Measurements from ENCODE around the gene SSRP1. TPM values are rescaled to one million over a fixed set of nuclear protein-coding genes. Genes with fewer than 3 reads are reported as not detected.

Gene SSRP1
- total and polyA plus RNA-seq, 2 experiments from 2014 or later = 205 to 216 TPM

GRCh38 chr11:57313071-57313787, 22.5 kb downstream of the SSRP1 start:
- no peak overlapping the region; the same call in 2 of the 3 replicates for H3K4me3 Mint-ChIP-seq
- no peaks in the 10 kb centered on the region; the same call in 2 of the 3 replicates for H3K9me3 Mint-ChIP-seq
- peaks cover 16% of the 10 kb centered on the region for H3F3A ChIP-seq (replicated peaks; ENCODE audit: low read depth)
- peaks cover 14% of the 10 kb centered on the region for H4K20me1 ChIP-seq (replicated peaks; ENCODE audit: insufficient read depth)
- H3K9me2 ChIP-seq (ENCODE audit: insufficient read depth) = no peaks in the 10 kb centered on the region
- TF ChIP-seq EZH2phosphoT487 (IDR thresholded peaks at IDR 0.05; ENCODE audit: unreplicated experiment) (no peak), EZH2 (IDR thresholded peaks at IDR 0.05; ENCODE audit: low read depth, unreplicated experiment) (no peak), CREB1 (CRISPR knock-in tag; IDR thresholded peaks at IDR 0.05; ENCODE audit: low read depth) (no peak), POLR2AphosphoS5 (IDR thresholded peaks at IDR 0.05; ENCODE audit: low read depth) (no peak), STAT1 (IDR thresholded peaks at IDR 0.05; ENCODE audit: unreplicated experiment) (no peak), JUNB (IDR thresholded peaks at IDR 0.05; ENCODE audit: unreplicated experiment) (no peak)
- TF ChIP-seq, protein P1, sequence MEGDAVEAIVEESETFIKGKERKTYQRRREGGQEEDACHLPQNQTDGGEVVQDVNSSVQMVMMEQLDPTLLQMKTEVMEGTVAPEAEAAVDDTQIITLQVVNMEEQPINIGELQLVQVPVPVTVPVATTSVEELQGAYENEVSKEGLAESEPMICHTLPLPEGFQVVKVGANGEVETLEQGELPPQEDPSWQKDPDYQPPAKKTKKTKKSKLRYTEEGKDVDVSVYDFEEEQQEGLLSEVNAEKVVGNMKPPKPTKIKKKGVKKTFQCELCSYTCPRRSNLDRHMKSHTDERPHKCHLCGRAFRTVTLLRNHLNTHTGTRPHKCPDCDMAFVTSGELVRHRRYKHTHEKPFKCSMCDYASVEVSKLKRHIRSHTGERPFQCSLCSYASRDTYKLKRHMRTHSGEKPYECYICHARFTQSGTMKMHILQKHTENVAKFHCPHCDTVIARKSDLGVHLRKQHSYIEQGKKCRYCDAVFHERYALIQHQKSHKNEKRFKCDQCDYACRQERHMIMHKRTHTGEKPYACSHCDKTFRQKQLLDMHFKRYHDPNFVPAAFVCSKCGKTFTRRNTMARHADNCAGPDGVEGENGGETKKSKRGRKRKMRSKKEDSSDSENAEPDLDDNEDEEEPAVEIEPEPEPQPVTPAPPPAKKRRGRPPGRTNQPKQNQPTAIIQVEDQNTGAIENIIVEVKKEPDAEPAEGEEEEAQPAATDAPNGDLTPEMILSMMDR (conservative IDR thresholded peaks at IDR 0.05; ENCODE audit: low read depth in 2 of 2) = no peak
- TF ChIP-seq, protein P2, sequence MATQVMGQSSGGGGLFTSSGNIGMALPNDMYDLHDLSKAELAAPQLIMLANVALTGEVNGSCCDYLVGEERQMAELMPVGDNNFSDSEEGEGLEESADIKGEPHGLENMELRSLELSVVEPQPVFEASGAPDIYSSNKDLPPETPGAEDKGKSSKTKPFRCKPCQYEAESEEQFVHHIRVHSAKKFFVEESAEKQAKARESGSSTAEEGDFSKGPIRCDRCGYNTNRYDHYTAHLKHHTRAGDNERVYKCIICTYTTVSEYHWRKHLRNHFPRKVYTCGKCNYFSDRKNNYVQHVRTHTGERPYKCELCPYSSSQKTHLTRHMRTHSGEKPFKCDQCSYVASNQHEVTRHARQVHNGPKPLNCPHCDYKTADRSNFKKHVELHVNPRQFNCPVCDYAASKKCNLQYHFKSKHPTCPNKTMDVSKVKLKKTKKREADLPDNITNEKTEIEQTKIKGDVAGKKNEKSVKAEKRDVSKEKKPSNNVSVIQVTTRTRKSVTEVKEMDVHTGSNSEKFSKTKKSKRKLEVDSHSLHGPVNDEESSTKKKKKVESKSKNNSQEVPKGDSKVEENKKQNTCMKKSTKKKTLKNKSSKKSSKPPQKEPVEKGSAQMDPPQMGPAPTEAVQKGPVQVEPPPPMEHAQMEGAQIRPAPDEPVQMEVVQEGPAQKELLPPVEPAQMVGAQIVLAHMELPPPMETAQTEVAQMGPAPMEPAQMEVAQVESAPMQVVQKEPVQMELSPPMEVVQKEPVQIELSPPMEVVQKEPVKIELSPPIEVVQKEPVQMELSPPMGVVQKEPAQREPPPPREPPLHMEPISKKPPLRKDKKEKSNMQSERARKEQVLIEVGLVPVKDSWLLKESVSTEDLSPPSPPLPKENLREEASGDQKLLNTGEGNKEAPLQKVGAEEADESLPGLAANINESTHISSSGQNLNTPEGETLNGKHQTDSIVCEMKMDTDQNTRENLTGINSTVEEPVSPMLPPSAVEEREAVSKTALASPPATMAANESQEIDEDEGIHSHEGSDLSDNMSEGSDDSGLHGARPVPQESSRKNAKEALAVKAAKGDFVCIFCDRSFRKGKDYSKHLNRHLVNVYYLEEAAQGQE (IDR thresholded peaks at IDR 0.05; ENCODE audit: unreplicated experiment) = no peak
- ATAC-seq (no peak), DNase-seq (ENCODE audit: low spot score) (no peak)
- no peak overlapping the region for H3K4me2 ChIP-seq
- H2AFZ ChIP-seq = no peak overlapping the region
- peaks cover 36% of the 10 kb centered on the region for H3K36me3 ChIP-seq (ENCODE audit: insufficient read depth)
- peaks cover 37% of the 10 kb centered on the region for H3K4me1 Mint-ChIP-seq
- H3K27me3 Mint-ChIP-seq (ENCODE audit: insufficient read depth, low read depth, poor library complexity) = peaks cover 11% of the 10 kb centered on the region
- peaks cover 32% of the 10 kb centered on the region for H3K4me1 ChIP-seq (ENCODE audit: insufficient read depth)
- H3K27me3 ChIP-seq (ENCODE audit: insufficient read depth) = no peaks in the 10 kb centered on the region
- no peak overlapping the region for H3K4me3 ChIP-seq
- H3K27ac Mint-ChIP-seq = no peak overlapping the region
- peaks cover 41% of the 10 kb centered on the region for H3K36me3 Mint-ChIP-seq (ENCODE audit: low read depth)
- peaks cover 36% of the 10 kb centered on the region for H3K79me2 ChIP-seq (replicated peaks; ENCODE audit: insufficient read depth)
- no peak overlapping the region for H3K27ac ChIP-seq (ENCODE audit: low read depth)

GRCh38 chr11:57312511-57313021, 23.1 kb downstream of the SSRP1 start:
- H4K20me1 ChIP-seq (replicated peaks; ENCODE audit: insufficient read depth) = peaks cover 14% of the 10 kb centered on the region
- peaks cover 32% of the 10 kb centered on the region for H3K4me1 ChIP-seq (ENCODE audit: insufficient read depth)
- H3K4me2 ChIP-seq = no peak overlapping the region
- peak overlapping the region; percentile 21; the same call in 1 of the 3 replicates for H3K4me3 Mint-ChIP-seq
- H3K36me3 ChIP-seq (ENCODE audit: insufficient read depth) = peaks cover 30% of the 10 kb centered on the region
- H3K36me3 Mint-ChIP-seq (ENCODE audit: low read depth) = peaks cover 48% of the 10 kb centered on the region
- H3K27ac Mint-ChIP-seq = peak overlapping the region; percentile 87
- no peak overlapping the region for H2AFZ ChIP-seq
- H3K4me1 Mint-ChIP-seq = peaks cover 39% of the 10 kb centered on the region
- DNase-seq (ENCODE audit: low spot score) = no peak
- peaks cover 38% of the 10 kb centered on the region for H3K79me2 ChIP-seq (replicated peaks; ENCODE audit: insufficient read depth)
- H3K4me3 ChIP-seq = no peak overlapping the region
- H3K27me3 ChIP-seq (ENCODE audit: insufficient read depth) = no peaks in the 10 kb centered on the region
- H3K27ac ChIP-seq (ENCODE audit: low read depth) = peak overlapping the region; percentile 88
- H3K9me2 ChIP-seq (ENCODE audit: insufficient read depth) = no peaks in the 10 kb centered on the region
- H3K9me3 Mint-ChIP-seq = no peaks in the 10 kb centered on the region; the same call in 2 of the 3 replicates
- peaks cover 11% of the 10 kb centered on the region for H3K27me3 Mint-ChIP-seq (ENCODE audit: insufficient read depth, low read depth, poor library complexity)
- no peak for ATAC-seq
- peaks cover 16% of the 10 kb centered on the region for H3F3A ChIP-seq (replicated peaks; ENCODE audit: low read depth)
- TF ChIP-seq, protein P2 (IDR thresholded peaks at IDR 0.05; ENCODE audit: unreplicated experiment) = no peak
